Duodenal mucosa (tissue), 2 donors: Measurements from ENCODE around the gene NINJ1.
A peak's percentile ranks its signal among the peaks of the same experiment; 100 is the strongest.

Source experiments
- H3K27ac ChIP-seq: one replicate; pipeline ENCODE4 v1.7.0; 2013; ENCODE audit warnings: low read depth, low read length
- H3K27me3 ChIP-seq, 2 donors: one replicate each; pipeline ENCODE4 v1.7.0; 2013; ENCODE audit warnings: low read length in 2 of 2, control low read depth in 1 of 2; ENCODE audit not compliant: insufficient read depth in 2 of 2, control insufficient read depth in 1 of 2
- H3K36me3 ChIP-seq, 2 donors: one replicate each; pipeline ENCODE4 v1.7.0; 2013; ENCODE audit warnings: low read length in 2 of 2, control low read depth in 1 of 2; ENCODE audit not compliant: insufficient read depth in 2 of 2, control insufficient read depth in 1 of 2
- H3K4me1 ChIP-seq, 2 donors: one replicate each; pipeline ENCODE4 v1.7.0; 2013; ENCODE audit warnings: low read length in 2 of 2, control low read depth in 1 of 2; ENCODE audit not compliant: insufficient read depth in 2 of 2, control insufficient read depth in 1 of 2
- H3K4me3 ChIP-seq, 2 donors: one replicate each; pipeline ENCODE4 v1.7.0; 2013; ENCODE audit warnings: low read length in 2 of 2, low read depth in 1 of 2
- H3K9ac ChIP-seq, 2 donors: one replicate each; pipeline ENCODE4 v1.7.0; 2013; ENCODE audit warnings: low read length in 2 of 2, low read depth in 1 of 2
- H3K9me3 ChIP-seq, 2 donors: one replicate each; pipeline ENCODE4 v1.7.0; 2013; ENCODE audit warnings: low read length in 2 of 2, control low read depth in 1 of 2; ENCODE audit not compliant: control insufficient read depth in 1 of 2

Gene NINJ1

GRCh38 chr9:93100276-93100636, 33.8 kb downstream of the NINJ1 start:
- H3K27me3 ChIP-seq, result no peaks in the 10 kb centered on the region
- H3K4me3 ChIP-seq, result no peak overlapping the region
- no peak overlapping the region for H3K27ac ChIP-seq
- peaks cover 25 to 29% of the 10 kb centered on the region in 2 donors for H3K4me1 ChIP-seq
- peaks cover 4 to 10% of the 10 kb centered on the region in 2 donors for H3K9me3 ChIP-seq
- peaks cover 0 to 2% of the 10 kb centered on the region in 2 donors for H3K36me3 ChIP-seq
- no peak overlapping the region for H3K9ac ChIP-seq

GRCh38 chr9:93099551-93100275, 34.3 kb downstream of the NINJ1 start:
- Histone ChIP-seq H3K36me3 (peaks cover 0 to 2% of the 10 kb centered on the region in 2 donors), H3K27ac (no peak overlapping the region), H3K27me3 (no peaks in the 10 kb centered on the region), H3K9me3 (peaks cover 4 to 10% of the 10 kb centered on the region in 2 donors), H3K4me3 (no peak overlapping the region), H3K9ac (no peak overlapping the region), H3K4me1 (peaks cover 30 to 34% of the 10 kb centered on the region in 2 donors)

GRCh38 chr9:93098236-93098946, 35.7 kb downstream of the NINJ1 start:
- H3K27ac ChIP-seq, result peak overlapping the region; percentile 34
- no peaks in the 10 kb centered on the region for H3K27me3 ChIP-seq
- H3K9me3 ChIP-seq, result peaks cover 0 to under 1% of the 10 kb centered on the region in 2 donors
- peak overlapping the region in 1 of 2 donors; percentile 49 for H3K9ac ChIP-seq
- peak overlapping the region; percentile 71 to 80 for H3K4me3 ChIP-seq
- H3K4me1 ChIP-seq, result peaks cover 39 to 47% of the 10 kb centered on the region in 2 donors
- peaks cover 0 to under 1% of the 10 kb centered on the region in 2 donors for H3K36me3 ChIP-seq

- Histone ChIP-seq H3K27ac (peak overlapping the region; percentile 34), H3K4me3 (peak overlapping the region; percentile 71 to 80), H3K4me1 (peaks cover 45 to 51% of the 10 kb centered on the region in 2 donors), H3K9ac (peak overlapping the region; percentile 76 to 81), H3K9me3 (no peaks in the 10 kb centered on the region), H3K27me3 (no peaks in the 10 kb centered on the region), H3K36me3 (no peaks in the 10 kb centered on the region)
Observed at GRCh38 chr9:93097511-93098201, 36.4 kb downstream of the NINJ1 start.

GRCh38 chr9:93096811-93097382, 37.2 kb downstream of the NINJ1 start:
- Histone ChIP-seq H3K27me3 (no peaks in the 10 kb centered on the region), H3K4me1 (peaks cover 45 to 51% of the 10 kb centered on the region in 2 donors), H3K27ac (peak overlapping the region; percentile 87), H3K36me3 (no peaks in the 10 kb centered on the region), H3K9ac (peak overlapping the region; percentile 76 to 81), H3K4me3 (peak overlapping the region; percentile 71 to 80), H3K9me3 (no peaks in the 10 kb centered on the region)

GRCh38 chr9:93096131-93096802, 37.8 kb downstream of the NINJ1 start, which contains the start of gene CARD19:
Gene CARD19, plus strand, starts transcription at chr9:93096217. Its CDS starts 129 bp downstream, at chr9:93096346.
- H3K36me3 ChIP-seq, result no peaks in the 10 kb centered on the region
- peak within 1 kb of the TSS; percentile 87 for H3K27ac ChIP-seq
- H3K27me3 ChIP-seq, result no peaks in the 10 kb centered on the region
- H3K4me1 ChIP-seq, result peaks cover 45 to 51% of the 10 kb centered on the region in 2 donors
- H3K9me3 ChIP-seq, result no peaks in the 10 kb centered on the region
- peak within 1 kb of the TSS; percentile 76 to 81 for H3K9ac ChIP-seq
- H3K4me3 ChIP-seq, result peak within 1 kb of the TSS; percentile 71 to 80

GRCh38 chr9:93095205-93096130, 38.6 kb downstream of the NINJ1 start:
- Histone ChIP-seq H3K9ac (peak overlapping the region; percentile 70), H3K36me3 (no peaks in the 10 kb centered on the region), H3K27ac (peak overlapping the region; percentile 87), H3K27me3 (no peaks in the 10 kb centered on the region), H3K9me3 (no peaks in the 10 kb centered on the region), H3K4me3 (peak overlapping the region; percentile 65 to 68), H3K4me1 (peaks cover 45 to 51% of the 10 kb centered on the region in 2 donors)

GRCh38 chr9:93094658-93095204, 39.3 kb downstream of the NINJ1 start:
- Histone ChIP-seq H3K4me1 (peaks cover 45 to 51% of the 10 kb centered on the region in 2 donors), H3K27me3 (no peaks in the 10 kb centered on the region)

More at GRCh38 chr9:93094658-93095204, 39.3 kb downstream of the NINJ1 start:
- Histone ChIP-seq H3K27ac (peak overlapping the region; percentile 87), H3K9ac (peak overlapping the region; percentile 70), H3K36me3 (no peaks in the 10 kb centered on the region), H3K4me3 (peak overlapping the region; percentile 65 to 68), H3K9me3 (no peaks in the 10 kb centered on the region)
